NCI-H2171 (cell line): ENCODE results near the gene RFC2.
"Not testable (repeated sequence)": the region's sequence is repeated elsewhere in the genome, so short reads cannot be mapped to it uniquely, and the experiment has no call there.

Experiments used
- DNase-seq: peaks from one replicate; lab custom pipeline; 2025; lab: John Stamatoyannopoulos, UW

RFC2 gene

GRCh38 chr7:74282748-74283459 lies 28.7 kb upstream of the RFC2 start:
- DNase-seq, result no peak

- DNase-seq, result no peak
Measured at GRCh38 chr7:74280985-74281384, 26.8 kb upstream of the RFC2 start.

GRCh38 chr7:74277636-74278035 lies 23.4 kb upstream of the RFC2 start:
- DNase-seq, result no peak

- DNase-seq, result no peak
Measured at GRCh38 chr7:74275401-74275881, 21.2 kb upstream of the RFC2 start.

- no peak for DNase-seq
Measured at GRCh38 chr7:74272305-74273038, 18.3 kb upstream of the RFC2 start.

- no peak for DNase-seq
Measured at GRCh38 chr7:74271742-74272141, 17.5 kb upstream of the RFC2 start.

- DNase-seq, result peak; percentile 88
Measured at GRCh38 chr7:74269757-74270277, 15.6 kb upstream of the RFC2 start.

GRCh38 chr7:74267756-74268565 lies 13.8 kb upstream of the RFC2 start:
- DNase-seq, result no peak

GRCh38 chr7:74266191-74266963 lies 12.2 kb upstream of the RFC2 start:
- DNase-seq, result no peak

GRCh38 chr7:74263399-74264120 lies 9.4 kb upstream of the RFC2 start:
- DNase-seq, result no peak

- DNase-seq, result no peak
Measured at GRCh38 chr7:74262639-74263398, 8.6 kb upstream of the RFC2 start.

GRCh38 chr7:74258639-74259038 lies 4.4 kb upstream of the RFC2 start:
- no peak for DNase-seq

- no peak for DNase-seq
Measured at GRCh38 chr7:74256491-74257408, 2.6 kb upstream of the RFC2 start.

GRCh38 chr7:74255461-74255860 lies 1.3 kb upstream of the RFC2 start:
- not testable (repeated sequence) for DNase-seq

- no peak for DNase-seq
Measured at GRCh38 chr7:74254858-74255379, 720 bp upstream of the RFC2 start.

- no peak for DNase-seq
Measured at GRCh38 chr7:74253835-74254128, 417 bp downstream of the RFC2 start.

- DNase-seq, result no peak
Measured at GRCh38 chr7:74253331-74253730, 868 bp downstream of the RFC2 start.

GRCh38 chr7:74252893-74253292 lies 1.3 kb downstream of the RFC2 start:
- peak; percentile 11 for DNase-seq

GRCh38 chr7:74249058-74249457 lies 5.1 kb downstream of the RFC2 start:
- not testable (repeated sequence) for DNase-seq
